ENCODE data around the gene OLFML2B. TPM values are rescaled to one million over a fixed set of nuclear protein-coding genes. Genes with fewer than 3 reads are reported as not detected.

Gene OLFML2B
- total and polyA plus RNA-seq, 2 of the 4 experiments (the other 2 are of a cell fraction) = 0.36 to 0.74 TPM

GRCh38 chr1:162020150-162020549, 3.5 kb downstream of the OLFML2B start:
- ATAC-seq (ENCODE audit: low read depth) (no peak), DNase-seq (no peak)
- CTCF ChIA-PET = no interaction called here
- dilution Hi-C loops (cut with HindIII; ENCODE audit: low sequenced_read_pairs, unreplicated experiment) = no loop called here
- no peak for TF ChIP-seq NFE2L2 (IDR thresholded peaks at IDR 0.05; ENCODE audit: low read depth, low read length)
- no peak for TF ChIP-seq SMC3 (IDR thresholded peaks at IDR 0.05; ENCODE audit: low read depth, low read length)
- no peak for TF ChIP-seq CEBPB (IDR thresholded peaks at IDR 0.05; ENCODE audit: low read depth, low read length)
- no peak for TF ChIP-seq POLR2A (IDR thresholded peaks at IDR 0.05; ENCODE audit: low read depth, low read length)
- TF ChIP-seq CHD1 (IDR thresholded peaks at IDR 0.05; ENCODE audit: low read depth, low read length) = no peak
- TF ChIP-seq MAFK (IDR thresholded peaks at IDR 0.05; ENCODE audit: low read depth, low read length) = no peak
- no peak for TF ChIP-seq ELK1 (IDR thresholded peaks at IDR 0.05; ENCODE audit: borderline replicate concordance, low read depth, low read length)
- no peak for TF ChIP-seq RCOR1 (IDR thresholded peaks at IDR 0.05; ENCODE audit: insufficient replicate concordance, low read length)
- no peak for TF ChIP-seq BHLHE40 (IDR thresholded peaks at IDR 0.05; ENCODE audit: low read depth, low read length)
- TF ChIP-seq MAZ (IDR thresholded peaks at IDR 0.05; ENCODE audit: borderline replicate concordance, low read depth, low read length) = no peak
- TF ChIP-seq CTCF (conservative IDR thresholded peaks at IDR 0.05; ENCODE audit: low read depth, low read length) = no peak
- TF ChIP-seq RFX5 (IDR thresholded peaks at IDR 0.05; ENCODE audit: low read depth, low read length) = no peak
- TF ChIP-seq MXI1 (IDR thresholded peaks at IDR 0.05; ENCODE audit: borderline replicate concordance, low read depth, low read length) = no peak
- TF ChIP-seq RAD21 (IDR thresholded peaks at IDR 0.05; ENCODE audit: low read length) = no peak
- TF ChIP-seq USF2 (IDR thresholded peaks at IDR 0.05; ENCODE audit: low read depth, low read length) = no peak
- no peak for TF ChIP-seq FOS (IDR thresholded peaks at IDR 0.05; ENCODE audit: low read depth, low read length)
- no peak overlapping the region for H3K14ac ChIP-seq (replicated peaks; ENCODE audit: low read depth, low read length)
- no peak overlapping the region for H2BK15ac ChIP-seq (ENCODE audit: low read depth, low read length)
- peaks cover 3% of the 10 kb centered on the region for H3K27me3 ChIP-seq (ENCODE audit: control insufficient read depth, insufficient read depth, low read length)
- no peak overlapping the region for H3K4me2 ChIP-seq (ENCODE audit: low read depth, low read length)
- H3K4me3 ChIP-seq (ENCODE audit: insufficient read depth, low read depth, low read length) = no peak overlapping the region
- no peak overlapping the region for H4K5ac ChIP-seq (ENCODE audit: low read depth, low read length)
- intact Hi-C loops (cut with micrococcal nuclease) = loop anchor here (5.0 kb wide), 1 partner anchor 213 kb away; no protein-coding TSS in a partner anchor
- H4K20me1 ChIP-seq (ENCODE audit: insufficient read depth, low read length) = no peaks in the 10 kb centered on the region
- no peaks in the 10 kb centered on the region for H3K9me3 ChIP-seq (ENCODE audit: control insufficient read depth, insufficient read depth, low read length)
- no peaks in the 10 kb centered on the region for H3K9me1 ChIP-seq (ENCODE audit: insufficient read depth, low read length)
- H3K36me3 ChIP-seq (ENCODE audit: control insufficient read depth, insufficient read depth, low read length) = no peaks in the 10 kb centered on the region
- no peak overlapping the region for H2BK5ac ChIP-seq (ENCODE audit: low read depth, low read length, poor library complexity, severe bottlenecking)
- no peak overlapping the region for H2BK120ac ChIP-seq (ENCODE audit: low read depth, low read length)
- no peak overlapping the region for H4K91ac ChIP-seq (ENCODE audit: insufficient read depth, low read depth, low read length)
- no peak overlapping the region for H3K9ac ChIP-seq (ENCODE audit: low read depth, low read length)
- no peak overlapping the region for H2AK5ac ChIP-seq (ENCODE audit: low read depth, low read length)
- peaks cover 5% of the 10 kb centered on the region; the same call in 1 of the 2 replicates for H3K4me1 ChIP-seq (ENCODE audit: control insufficient read depth, insufficient read depth, low read length)
- H4K8ac ChIP-seq (ENCODE audit: low read depth in 2 of 2, low read length in 2 of 2) = no peak overlapping the region
- H3K18ac ChIP-seq (ENCODE audit: low read depth, low read length) = no peak overlapping the region
- 56% methylated on average over 1 of the region's 2 CpGs; no CpG with 5 or more reads in 1 of the 2 experiments for whole genome bisulfite sequencing, 2 experiments (ENCODE audit: extremely low coverage in 2 of 2, insufficient read length in 1 of 2)
- H3K4ac ChIP-seq (ENCODE audit: low read depth, low read length) = no peak overlapping the region
- H3K56ac ChIP-seq (ENCODE audit: extremely low read depth, insufficient read depth, low read length) = no peak overlapping the region
- H3K23ac ChIP-seq (ENCODE audit: low read depth, low read length) = no peak overlapping the region
- H3K27ac ChIP-seq (ENCODE audit: insufficient read depth, low read length) = no peak overlapping the region
- no peak overlapping the region for H2AK9ac ChIP-seq (replicated peaks; ENCODE audit: low read depth, low read length, poor library complexity)
- H2AFZ ChIP-seq (replicated peaks; ENCODE audit: low read length, poor library complexity) = no peak overlapping the region
- POLR2A ChIA-PET (ENCODE audit: unreplicated experiment) = no interaction called here
- no peaks in the 10 kb centered on the region for H3K79me1 ChIP-seq (ENCODE audit: low read depth in 1 of 2, low read length in 2 of 2)
- no TSS peak for BruUV-seq (replicated peaks)
- in situ Hi-C loops (cut with MboI; ENCODE audit: low sequenced_read_pairs) = no loop called here
- H2BK20ac ChIP-seq (ENCODE audit: low read depth, low read length) = no peak overlapping the region

All from IMR-90 (cell line).